Measurements from ENCODE around the gene GNB1L. TPM values are rescaled to one million over a fixed set of nuclear protein-coding genes. Genes with fewer than 3 reads are reported as not detected.

The GNB1L gene
- total RNA-seq, 2 donors from 2014 or later: 5.6 to 12.0 TPM

DNA sequence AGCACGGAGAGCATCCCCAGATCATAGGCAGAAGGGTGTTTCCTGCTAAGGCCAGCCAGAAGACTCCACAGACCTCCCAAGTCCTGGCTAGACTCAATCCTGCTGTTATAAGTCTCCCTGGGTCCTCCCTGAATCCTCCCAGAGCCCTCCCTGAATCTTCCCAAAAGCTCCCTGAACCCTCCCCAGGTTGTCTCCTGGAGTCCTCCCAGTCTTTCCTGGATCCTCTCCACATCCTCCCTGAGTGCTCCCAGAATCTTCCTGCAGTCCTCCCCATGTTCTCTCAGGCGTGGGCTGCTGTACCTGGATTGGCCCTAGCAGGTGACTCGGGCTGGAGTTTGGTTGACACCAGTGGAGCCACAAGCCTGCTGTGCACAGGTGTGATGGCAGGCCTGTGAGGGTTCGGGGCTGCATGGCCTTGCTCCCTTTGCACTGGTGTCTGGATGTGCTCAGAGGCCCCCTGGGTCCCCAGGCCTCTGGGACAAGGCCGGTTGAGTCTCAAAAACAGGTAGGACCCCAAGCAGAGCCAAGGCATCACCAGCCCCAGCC, 119.8 kb downstream of the GNB1L start:
- H3K36me3 ChIP-seq: no peaks in the 10 kb centered on the region
- intact Hi-C loops (cut with DNase I): no loop called here
- no peak overlapping the region for H3K27ac ChIP-seq
- H3K4me1 ChIP-seq (replicated peaks): no peaks in the 10 kb centered on the region
- TF ChIP-seq POLR2AphosphoS5 (IDR thresholded peaks at IDR 0.05) (no peak), POLR2A (IDR thresholded peaks at IDR 0.05) (no peak)
- H3K4me3 ChIP-seq: no peak overlapping the region
- DNase-seq (ENCODE audit: low spot score): no peak
- H3K27me3 ChIP-seq (replicated peaks; ENCODE audit: insufficient read depth): no peaks in the 10 kb centered on the region
- WGBS: 99% methylated on average over 5 of the region's 5 CpGs
- H3K9me3 ChIP-seq: no peaks in the 10 kb centered on the region

GRCh38 chr22:19734163-19734562, 120.5 kb downstream of the GNB1L start:
- no peaks in the 10 kb centered on the region for H3K36me3 ChIP-seq
- H3K4me3 ChIP-seq: no peak overlapping the region
- no peak overlapping the region for H3K27ac ChIP-seq
- H3K27me3 ChIP-seq (replicated peaks; ENCODE audit: insufficient read depth): no peaks in the 10 kb centered on the region
- intact Hi-C loops (cut with DNase I): no loop called here
- H3K9me3 ChIP-seq: no peaks in the 10 kb centered on the region
- no peaks in the 10 kb centered on the region for H3K4me1 ChIP-seq (replicated peaks)
- 63% methylated on average over 7 of the region's 7 CpGs for WGBS
- DNase-seq (ENCODE audit: low spot score): no peak
- TF ChIP-seq POLR2AphosphoS5 (IDR thresholded peaks at IDR 0.05) (no peak), POLR2A (IDR thresholded peaks at IDR 0.05) (no peak), CTCF (IDR thresholded peaks at IDR 0.05) (no peak)

GRCh38 chr22:19733755-19734154, 120.9 kb downstream of the GNB1L start:
- Histone ChIP-seq H3K4me1 (replicated peaks) (no peaks in the 10 kb centered on the region), H3K9me3 (no peaks in the 10 kb centered on the region), H3K36me3 (no peaks in the 10 kb centered on the region), H3K27me3 (replicated peaks; ENCODE audit: insufficient read depth) (no peaks in the 10 kb centered on the region), H3K27ac (no peak overlapping the region), H3K4me3 (no peak overlapping the region)
- intact Hi-C loops (cut with DNase I): no loop called here
- TF ChIP-seq CTCF (IDR thresholded peaks at IDR 0.05) (no peak), POLR2A (IDR thresholded peaks at IDR 0.05) (no peak), POLR2AphosphoS5 (IDR thresholded peaks at IDR 0.05) (no peak)
- 28% methylated on average over 5 of the region's 5 CpGs for WGBS
- DNase-seq (ENCODE audit: low spot score): no peak

Other genes starting within 250 kb of the GNB1L start
- 10 to 100 TPM; 17.1 to 96.2 TPM for gene SEPTIN5, start 140.4 kb downstream of the GNB1L start, total RNA-seq
- 10 to 100 TPM in 1 of 2 donors, 1 to 10 TPM in 1; 6.8 to 60.3 TPM for gene GP1BB, start 131.3 kb downstream of the GNB1L start, total RNA-seq
- gene TBX1, start 94.1 kb downstream of the GNB1L start, total RNA-seq: 10 to 100 TPM; 11.0 to 20.2 TPM
- gene RTL10, start within 50 bp of the GNB1L start, total RNA-seq: 10 to 100 TPM; 15.7 to 41.9 TPM
- gene COMT, start 86.9 kb upstream of the GNB1L start, total RNA-seq: 100 to 1,000 TPM; 456 to 513 TPM
- 10 to 100 TPM; 62.1 to 84.5 TPM for gene TXNRD2, start 86.9 kb upstream of the GNB1L start, total RNA-seq
- 10 to 100 TPM; 39.6 to 65.9 TPM for gene ARVCF, start 161.9 kb upstream of the GNB1L start, total RNA-seq
- 10 to 100 TPM; 34.3 to 40.1 TPM for gene TANGO2, start 166.2 kb upstream of the GNB1L start, total RNA-seq
- 10 to 100 TPM; 20.9 to 47.6 TPM for gene DGCR8, start 225.4 kb upstream of the GNB1L start, total RNA-seq

Data from prostate gland (tissue), 2 donors.